Activated B cell treated with CpG ODN at 0.5 μM for 24 hours (primary cell): ENCODE measurements around the gene NAPEPLD. TPM values are rescaled to one million over a fixed set of nuclear protein-coding genes. Genes with fewer than 3 reads are reported as not detected.

Experiments used
- ATAC-seq: fragments of 200-7000 bp; cut with Tn5 transposase; one replicate; pipeline ENCODE4 v1.10.0; 2021; ENCODE audit warnings: low read depth, mild to moderate bottlenecking, moderate library complexity
- CTCF ChIA-PET: fragments of 350-600 bp; sonication (Branson Sonifier 250); formaldehyde crosslinking; loops from one replicate; lab custom pipeline; 2021; ENCODE audit warnings: antibody characterized with exemption; lab: Charles Lee
- POLR2A ChIA-PET: fragments of 350-600 bp; sonication (Branson Sonifier 250); formaldehyde crosslinking; loops from one replicate; lab custom pipeline; 2021; ENCODE audit warnings: antibody characterized with exemption; lab: Charles Lee
- DNase-seq: peaks from one replicate; pipeline ENCODE4 v3.0.0; 2022
- H3K27ac Mint-ChIP-seq: one replicate; pipeline ENCODE4 v1.8.0; 2020; ENCODE audit warnings: mixed read lengths
- H3K27me3 Mint-ChIP-seq: one replicate; pipeline ENCODE4 v1.8.0; 2021; ENCODE audit warnings: mixed read lengths
- H3K36me3 Mint-ChIP-seq: one replicate; pipeline ENCODE4 v1.8.0; 2021; ENCODE audit warnings: low read depth, mixed read lengths
- H3K4me1 Mint-ChIP-seq: one replicate; pipeline ENCODE4 v1.8.0; 2021; ENCODE audit warnings: mixed read lengths
- H3K4me3 Mint-ChIP-seq: one replicate; pipeline ENCODE4 v1.8.0; 2020; ENCODE audit warnings: mild to moderate bottlenecking, mixed read lengths
- H3K9me3 Mint-ChIP-seq: one replicate; pipeline ENCODE4 v1.8.0; 2020; ENCODE audit warnings: mixed read lengths
- CTCF ChIP-seq: fragments of 200-600 bp; IDR thresholded peaks from one replicate; pipeline ENCODE4 v1.8.0; 2022; ENCODE audit warnings: antibody characterized with exemption, mild to moderate bottlenecking
- intact Hi-C: fragments of 100-400 bp; cut with micrococcal nuclease; formaldehyde crosslinking; loops from one replicate; pipeline ENCODE4 v1.15.1; 2024
- total RNA-seq: library from RNA; stranded (reverse); gene quantifications from 2 replicates; pipeline ENCODE4 v1.2.3, GENCODE V29; 2022

The NAPEPLD gene
- total RNA-seq, 1 donor from 2014 or later: 14.4 TPM

- ATAC-seq: no peak
- POLR2A ChIA-PET: no interaction called here
- intact Hi-C loops: no loop called here
Measured at GRCh38 chr7:103141753-103142404, 7.0 kb downstream of the NAPEPLD start.

GRCh38 chr7:103140685-103141084 lies 8.2 kb downstream of the NAPEPLD start:
- H3K36me3 Mint-ChIP-seq: peaks cover 10% of the 10 kb centered on the region
- intact Hi-C loops: no loop called here
- no peak for TF ChIP-seq CTCF
- H3K4me1 Mint-ChIP-seq: peaks cover 3% of the 10 kb centered on the region
- DNase-seq: no peak
- CTCF ChIA-PET: no interaction called here
- no peak overlapping the region for H3K27ac Mint-ChIP-seq
- H3K27me3 Mint-ChIP-seq: no peaks in the 10 kb centered on the region
- no peaks in the 10 kb centered on the region for H3K9me3 Mint-ChIP-seq
- no peak for ATAC-seq
- H3K4me3 Mint-ChIP-seq: no peak overlapping the region
- POLR2A ChIA-PET: interaction anchor here (0.6 to 0.7 kb wide), 3 partner anchors 22 to 760 kb away, joined by 5 to 19 read pairs (median 5); no protein-coding TSS in a partner anchor

More at GRCh38 chr7:103141753-103142404, 7.0 kb downstream of the NAPEPLD start:
- no peak for DNase-seq
- Mint-ChIP-seq H3K36me3 (peaks cover 10% of the 10 kb centered on the region), H3K9me3 (no peaks in the 10 kb centered on the region), H3K4me1 (peaks cover 13% of the 10 kb centered on the region), H3K4me3 (no peak overlapping the region), H3K27ac (no peak overlapping the region), H3K27me3 (no peaks in the 10 kb centered on the region)
- CTCF ChIA-PET: no interaction called here
- TF ChIP-seq CTCF: no peak

DNA sequence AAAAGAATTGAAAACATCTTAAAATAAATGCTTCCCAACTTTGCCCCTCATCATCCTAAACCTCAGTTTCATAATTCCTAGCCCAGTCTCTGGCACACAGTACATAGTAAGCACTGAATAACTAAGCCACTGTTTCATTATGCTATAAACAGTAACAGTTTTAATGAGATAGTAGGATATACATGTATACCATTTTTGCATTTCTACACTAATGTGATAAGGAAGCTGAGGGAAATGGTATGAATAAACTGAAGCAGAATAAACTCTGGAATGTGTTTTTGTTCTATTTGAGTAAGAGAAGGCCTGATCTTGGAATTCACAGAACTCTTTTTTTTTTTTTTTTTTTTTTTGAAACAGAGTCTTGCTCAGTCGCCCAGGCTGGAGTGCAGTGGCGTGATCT lies 8.8 kb downstream of the NAPEPLD start:
- H3K27me3 Mint-ChIP-seq: no peaks in the 10 kb centered on the region
- TF ChIP-seq CTCF: no peak
- CTCF ChIA-PET: no interaction called here
- intact Hi-C loops: no loop called here
- H3K4me3 Mint-ChIP-seq: no peak overlapping the region
- DNase-seq: no peak
- peaks cover 10% of the 10 kb centered on the region for H3K36me3 Mint-ChIP-seq
- no peaks in the 10 kb centered on the region for H3K9me3 Mint-ChIP-seq
- POLR2A ChIA-PET: no interaction called here
- no peak for ATAC-seq
- no peak overlapping the region for H3K27ac Mint-ChIP-seq
- H3K4me1 Mint-ChIP-seq: no peaks in the 10 kb centered on the region

DNA sequence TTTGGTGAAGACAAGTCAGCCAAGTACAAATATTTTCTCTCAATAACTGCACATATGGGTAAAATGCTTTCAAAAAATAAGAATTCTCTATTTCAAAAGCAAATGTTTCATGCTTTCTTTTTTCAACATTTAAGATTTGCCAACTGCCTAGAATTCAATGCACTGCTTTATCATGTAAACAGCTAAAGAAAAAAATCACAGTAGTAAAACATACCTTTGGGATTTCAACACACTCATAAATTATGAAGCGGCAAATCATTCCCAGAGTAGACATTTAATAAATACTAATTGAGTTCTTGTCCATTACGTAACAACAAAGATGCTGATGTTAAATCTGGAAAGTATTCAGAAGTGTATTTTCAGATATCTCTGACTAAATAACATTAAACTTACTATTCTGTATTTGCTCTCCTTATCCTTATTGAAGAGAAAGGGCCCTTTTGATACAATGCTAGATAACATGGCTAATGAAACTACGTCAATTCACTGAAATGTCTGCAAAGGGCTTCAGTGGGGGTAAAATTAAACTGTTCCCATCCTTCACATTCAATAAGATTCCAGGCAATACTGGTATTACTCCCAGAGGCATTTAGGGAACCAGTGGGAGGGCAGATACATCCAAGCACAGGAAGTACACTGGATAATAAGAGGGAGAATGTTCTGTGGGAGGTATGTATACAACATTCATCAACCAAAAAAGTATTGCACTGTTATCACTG lies 13.9 kb downstream of the NAPEPLD start:
- POLR2A ChIA-PET: no interaction called here
- intact Hi-C loops: no loop called here
- Mint-ChIP-seq H3K4me1 (peaks cover 11% of the 10 kb centered on the region), H3K27ac (no peak overlapping the region), H3K9me3 (no peaks in the 10 kb centered on the region), H3K36me3 (peaks cover 2% of the 10 kb centered on the region), H3K27me3 (no peaks in the 10 kb centered on the region), H3K4me3 (no peak overlapping the region)
- ATAC-seq (no peak), DNase-seq (no peak)
- no peak for TF ChIP-seq CTCF
- CTCF ChIA-PET: no interaction called here

GRCh38 chr7:103132995-103133688 lies 15.8 kb downstream of the NAPEPLD start:
- DNase-seq (no peak), ATAC-seq (no peak)
- CTCF ChIA-PET: no interaction called here
- POLR2A ChIA-PET: no interaction called here
- Mint-ChIP-seq H3K27ac (no peak overlapping the region), H3K27me3 (no peaks in the 10 kb centered on the region), H3K36me3 (peaks cover 5% of the 10 kb centered on the region), H3K4me1 (peaks cover 13% of the 10 kb centered on the region), H3K4me3 (no peak overlapping the region), H3K9me3 (no peaks in the 10 kb centered on the region)
- no peak for TF ChIP-seq CTCF
- intact Hi-C loops: no loop called here
